KMS-11 (cell line): ENCODE results near the gene AMER2.

Experiments used
- H2AFZ ChIP-seq: fragments of 200-600 bp; sonication (generic); 2 replicates; pipeline ENCODE4 v1.6.1; 2016; ENCODE audit warnings: antibody characterized with exemption, mixed run types, low read depth
- H3K27ac ChIP-seq: fragments of 200-600 bp; sonication (generic); 2 replicates; pipeline ENCODE4 v1.6.1; 2016; ENCODE audit warnings: mild to moderate bottlenecking, mixed run types
- H3K27me3 ChIP-seq: fragments of 200-600 bp; sonication (generic); 2 replicates; pipeline ENCODE4 v1.6.1; 2017; ENCODE audit warnings: mild to moderate bottlenecking, low read depth, mixed run types, moderate library complexity; ENCODE audit not compliant: insufficient read depth
- H3K36me3 ChIP-seq: fragments of 200-600 bp; sonication (generic); 2 replicates; pipeline ENCODE4 v1.6.1; 2017; ENCODE audit warnings: mild to moderate bottlenecking, mixed run types; ENCODE audit not compliant: insufficient read depth
- H3K4me1 ChIP-seq: fragments of 200-600 bp; sonication (generic); 2 replicates; pipeline ENCODE4 v1.6.1; 2016; ENCODE audit warnings: mild to moderate bottlenecking, low read depth, mixed run types; ENCODE audit not compliant: poor library complexity, severe bottlenecking
- H3K4me2 ChIP-seq: fragments of 200-600 bp; sonication (generic); 2 replicates; pipeline ENCODE4 v1.7.0; 2016; ENCODE audit warnings: mild to moderate bottlenecking, mixed run types
- H3K4me3 ChIP-seq: fragments of 200-600 bp; sonication (generic); IDR thresholded peaks from 2 replicates; pipeline ENCODE4 v1.6.1; 2017; ENCODE audit warnings: low read depth, low read length, mixed read lengths; ENCODE audit not compliant: insufficient read depth
- H3K79me2 ChIP-seq: fragments of 200-600 bp; sonication (generic); 2 replicates; pipeline ENCODE4 v1.6.1; 2016; ENCODE audit warnings: low read depth, mixed run types; ENCODE audit not compliant: insufficient read depth
- H3K9ac ChIP-seq: fragments of 200-600 bp; sonication (generic); 2 replicates; pipeline ENCODE4 v1.6.1; 2016; ENCODE audit warnings: mild to moderate bottlenecking, mixed run types
- H4K20me1 ChIP-seq: fragments of 200-600 bp; sonication (generic); 2 replicates; pipeline ENCODE4 v1.6.1; 2016; ENCODE audit warnings: mild to moderate bottlenecking, mixed run types; ENCODE audit not compliant: insufficient read depth
- TF ChIP-seq, protein P1 (sequence below): fragments of 200-600 bp; sonication (generic); conservative IDR thresholded peaks from 2 replicates; pipeline ENCODE4 v1.6.1; 2017; ENCODE audit warnings: low read depth, mild to moderate bottlenecking, antibody characterized with exemption, low read length, moderate library complexity, mixed read lengths

AMER2 gene

DNA sequence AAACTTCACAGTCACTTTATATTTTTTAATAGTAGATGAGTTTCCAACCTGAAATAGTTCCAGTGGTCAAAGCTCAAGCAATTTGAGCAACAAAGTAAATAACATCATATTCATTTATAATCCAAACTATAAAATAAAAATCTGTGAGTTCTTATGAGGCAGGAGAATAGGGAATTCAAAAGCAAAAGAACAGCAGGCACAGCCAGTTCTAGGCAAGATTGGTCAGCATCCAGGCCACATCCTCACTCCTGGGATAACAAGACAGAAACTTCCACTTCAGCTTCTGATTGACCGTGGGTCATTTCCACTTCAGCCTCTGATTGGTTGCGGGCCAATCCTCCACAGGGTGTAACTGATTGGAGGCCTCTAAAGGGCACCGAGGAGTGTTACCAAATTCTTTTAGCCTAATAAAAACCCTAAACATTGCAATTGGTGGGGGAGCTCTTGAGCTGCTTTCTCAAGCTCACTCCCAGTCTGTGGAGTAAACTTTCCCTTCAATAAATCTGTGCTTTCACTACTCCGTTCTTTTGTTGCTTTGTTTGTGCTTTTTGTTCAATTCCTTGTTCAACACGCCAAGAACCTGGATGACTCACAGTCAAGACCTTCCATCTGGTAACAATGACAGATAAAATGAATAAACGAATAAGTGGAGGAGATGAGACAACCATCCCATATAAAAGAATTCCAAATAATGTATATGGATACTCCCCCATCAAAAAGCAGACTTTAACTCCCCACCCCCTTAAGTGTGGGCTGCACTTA lies 42.6 kb upstream of the AMER2 start:
- no peaks in the 10 kb centered on the region for H3K79me2 ChIP-seq
- H3K27ac ChIP-seq: no peak overlapping the region
- no peak overlapping the region for H3K4me2 ChIP-seq
- H3K36me3 ChIP-seq: no peaks in the 10 kb centered on the region
- H2AFZ ChIP-seq: no peak overlapping the region
- no peaks in the 10 kb centered on the region for H4K20me1 ChIP-seq
- TF ChIP-seq, protein P1, sequence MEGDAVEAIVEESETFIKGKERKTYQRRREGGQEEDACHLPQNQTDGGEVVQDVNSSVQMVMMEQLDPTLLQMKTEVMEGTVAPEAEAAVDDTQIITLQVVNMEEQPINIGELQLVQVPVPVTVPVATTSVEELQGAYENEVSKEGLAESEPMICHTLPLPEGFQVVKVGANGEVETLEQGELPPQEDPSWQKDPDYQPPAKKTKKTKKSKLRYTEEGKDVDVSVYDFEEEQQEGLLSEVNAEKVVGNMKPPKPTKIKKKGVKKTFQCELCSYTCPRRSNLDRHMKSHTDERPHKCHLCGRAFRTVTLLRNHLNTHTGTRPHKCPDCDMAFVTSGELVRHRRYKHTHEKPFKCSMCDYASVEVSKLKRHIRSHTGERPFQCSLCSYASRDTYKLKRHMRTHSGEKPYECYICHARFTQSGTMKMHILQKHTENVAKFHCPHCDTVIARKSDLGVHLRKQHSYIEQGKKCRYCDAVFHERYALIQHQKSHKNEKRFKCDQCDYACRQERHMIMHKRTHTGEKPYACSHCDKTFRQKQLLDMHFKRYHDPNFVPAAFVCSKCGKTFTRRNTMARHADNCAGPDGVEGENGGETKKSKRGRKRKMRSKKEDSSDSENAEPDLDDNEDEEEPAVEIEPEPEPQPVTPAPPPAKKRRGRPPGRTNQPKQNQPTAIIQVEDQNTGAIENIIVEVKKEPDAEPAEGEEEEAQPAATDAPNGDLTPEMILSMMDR: no peak
- no peak overlapping the region for H3K9ac ChIP-seq
- no peaks in the 10 kb centered on the region for H3K27me3 ChIP-seq
- no peak overlapping the region for H3K4me3 ChIP-seq
- H3K4me1 ChIP-seq: no peaks in the 10 kb centered on the region

DNA sequence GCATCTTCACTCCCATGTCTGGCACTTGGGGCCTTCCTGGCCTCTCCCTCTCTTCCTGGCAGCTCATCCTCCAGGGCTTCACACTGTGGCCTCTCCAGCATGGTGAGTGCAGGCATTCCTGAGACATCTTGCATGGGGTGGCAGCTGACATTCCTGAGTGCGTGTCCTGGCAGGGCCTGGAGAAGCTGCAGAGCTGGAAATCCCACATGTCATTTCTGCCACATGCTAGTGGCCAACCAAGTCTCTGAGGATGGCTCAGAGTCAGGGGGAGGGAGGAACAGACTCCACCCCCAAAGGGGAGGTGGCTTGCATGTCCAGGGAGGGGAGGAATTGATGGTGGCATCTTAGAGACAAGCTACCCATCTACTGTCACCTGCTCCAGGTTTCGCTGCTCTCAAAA lies 41.6 kb upstream of the AMER2 start:
- Histone ChIP-seq H3K36me3 (no peaks in the 10 kb centered on the region), H3K4me3 (no peak overlapping the region), H2AFZ (no peak overlapping the region), H3K79me2 (no peaks in the 10 kb centered on the region), H3K27me3 (no peaks in the 10 kb centered on the region), H3K27ac (no peak overlapping the region), H3K4me2 (no peak overlapping the region), H3K9ac (no peak overlapping the region), H3K4me1 (no peaks in the 10 kb centered on the region), H4K20me1 (no peaks in the 10 kb centered on the region)
- TF ChIP-seq, protein P1: no peak

DNA sequence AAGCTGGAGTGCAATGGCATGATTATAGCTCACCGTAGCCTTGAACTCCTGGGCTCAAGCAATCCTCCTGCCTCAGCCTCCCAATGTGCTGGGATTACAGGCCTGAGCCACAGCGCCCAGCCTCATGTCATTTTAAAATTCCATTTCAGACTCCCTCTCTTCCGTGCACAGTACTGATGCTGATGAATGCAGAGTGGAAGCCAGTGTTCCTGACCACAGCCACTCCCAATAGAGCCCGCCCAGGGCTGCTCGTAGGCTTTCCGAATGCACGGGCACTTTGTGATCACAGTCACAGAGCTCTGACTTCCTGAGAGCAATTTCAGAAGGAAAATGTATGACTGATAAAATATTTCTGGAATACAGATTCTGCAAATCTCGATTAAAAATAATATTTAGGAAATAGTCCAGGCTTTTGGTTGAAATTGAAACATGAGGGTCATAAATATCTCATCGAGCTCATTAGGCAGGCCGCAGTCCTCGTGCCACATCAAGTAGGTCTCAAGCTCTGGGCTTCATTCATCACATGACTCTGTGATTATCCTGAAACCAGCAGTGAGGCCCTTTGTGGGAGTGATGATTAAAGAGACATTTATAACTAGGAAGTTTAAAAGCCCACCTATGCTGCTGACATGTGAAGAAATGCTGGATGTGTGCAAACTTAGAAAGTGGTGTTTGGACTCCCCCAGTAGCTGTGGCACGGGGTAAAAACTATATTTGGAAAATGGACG lies 38.9 kb upstream of the AMER2 start:
- H4K20me1 ChIP-seq: no peaks in the 10 kb centered on the region
- no peaks in the 10 kb centered on the region for H3K36me3 ChIP-seq
- no peak overlapping the region for H3K9ac ChIP-seq
- H3K4me2 ChIP-seq: no peak overlapping the region
- no peak overlapping the region for H3K27ac ChIP-seq
- TF ChIP-seq, protein P1: no peak
- H3K4me3 ChIP-seq: no peak overlapping the region
- no peaks in the 10 kb centered on the region for H3K4me1 ChIP-seq
- no peaks in the 10 kb centered on the region for H3K79me2 ChIP-seq
- no peaks in the 10 kb centered on the region for H3K27me3 ChIP-seq
- no peak overlapping the region for H2AFZ ChIP-seq

DNA sequence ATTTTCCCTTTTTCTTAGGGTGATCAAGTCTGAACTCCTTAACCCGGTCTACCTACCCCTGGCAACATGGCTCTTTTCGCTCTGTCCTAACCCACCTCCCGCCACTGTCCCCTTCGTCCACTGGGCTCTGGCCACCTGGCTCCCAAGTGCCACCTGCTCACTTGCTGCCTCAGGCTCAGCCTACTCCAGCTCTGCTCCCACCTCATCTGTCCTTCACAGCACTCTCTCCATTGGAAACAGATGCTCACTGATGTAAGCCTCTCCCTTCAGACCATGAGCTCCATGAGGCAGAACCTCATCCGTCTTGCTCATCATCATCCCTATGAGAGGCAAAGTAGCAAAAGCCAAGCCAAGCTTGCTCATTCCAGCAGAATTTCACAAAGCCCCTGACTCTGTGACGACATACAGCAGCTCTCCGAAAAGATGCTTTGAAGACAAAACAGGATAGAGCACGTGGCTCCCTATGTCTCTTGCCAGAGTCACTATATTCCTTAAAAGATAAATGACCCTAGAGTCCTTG lies 35.3 kb upstream of the AMER2 start:
- Histone ChIP-seq H2AFZ (no peak overlapping the region), H4K20me1 (no peaks in the 10 kb centered on the region), H3K27me3 (no peaks in the 10 kb centered on the region), H3K79me2 (no peaks in the 10 kb centered on the region), H3K27ac (no peak overlapping the region), H3K4me2 (no peak overlapping the region), H3K36me3 (no peaks in the 10 kb centered on the region), H3K4me3 (no peak overlapping the region), H3K9ac (no peak overlapping the region), H3K4me1 (no peaks in the 10 kb centered on the region)
- TF ChIP-seq, protein P1: no peak
